Activated CD8-positive, alpha-beta T cell treated with anti-CD3 and anti-CD28 coated beads for 36 hours (primary cell): ENCODE data around the gene TRERF1. TPM values are rescaled to one million over a fixed set of nuclear protein-coding genes. Genes with fewer than 3 reads are reported as not detected.
"Not testable (repeated sequence)": the region's sequence is repeated elsewhere in the genome, so short reads cannot be mapped to it uniquely, and the experiment has no call there.

Source experiments
- ATAC-seq: fragments of 200-7000 bp; cut with Tn5 transposase; one replicate; pipeline ENCODE4 v1.10.0; 2021; ENCODE audit warnings: mild to moderate bottlenecking, moderate library complexity
- CTCF ChIA-PET: fragments of 350-600 bp; sonication (Branson Sonifier 250); formaldehyde crosslinking; loops from one replicate; lab custom pipeline; 2021; ENCODE audit warnings: antibody characterized with exemption; lab: Charles Lee
- POLR2A ChIA-PET: fragments of 350-600 bp; sonication (Branson Sonifier 250); formaldehyde crosslinking; loops from one replicate; lab custom pipeline; 2021; ENCODE audit warnings: antibody characterized with exemption; lab: Charles Lee
- DNase-seq: peaks from one replicate; pipeline ENCODE4 v3.0.0-alpha.2; 2020
- H3K27ac Mint-ChIP-seq: one replicate; pipeline ENCODE4 v1.8.0; 2021; ENCODE audit warnings: mild to moderate bottlenecking, mixed read lengths
- H3K27me3 Mint-ChIP-seq: one replicate; pipeline ENCODE4 v1.8.0; 2021; ENCODE audit warnings: mixed read lengths
- H3K36me3 Mint-ChIP-seq: one replicate; pipeline ENCODE4 v1.8.0; 2021; ENCODE audit warnings: low read depth, mixed read lengths
- H3K4me1 Mint-ChIP-seq: one replicate; pipeline ENCODE4 v1.8.0; 2021; ENCODE audit warnings: low read depth, mixed read lengths
- H3K4me3 Mint-ChIP-seq: one replicate; pipeline ENCODE4 v1.8.0; 2021; ENCODE audit warnings: mild to moderate bottlenecking, moderate library complexity, mixed read lengths
- H3K9me3 Mint-ChIP-seq: one replicate; pipeline ENCODE4 v1.8.0; 2021; ENCODE audit warnings: mixed read lengths
- intact Hi-C: fragments of 100-400 bp; cut with micrococcal nuclease; formaldehyde crosslinking; loops from one replicate; pipeline ENCODE4 v1.10.0; 2022
- total RNA-seq, 2 experiments: library from RNA; stranded (reverse); gene quantifications; one replicate each; pipeline ENCODE4 v1.2.3, GENCODE V29; 2021
- TF ChIP-seq, protein P1 (sequence below): fragments of 200-600 bp; IDR thresholded peaks from one replicate; pipeline ENCODE4 v1.8.0; 2022; ENCODE audit warnings: antibody characterized with exemption, mild to moderate bottlenecking

TRERF1 gene
- total RNA-seq, 2 experiments from 2014 or later = 6.5 to 6.9 TPM

DNA sequence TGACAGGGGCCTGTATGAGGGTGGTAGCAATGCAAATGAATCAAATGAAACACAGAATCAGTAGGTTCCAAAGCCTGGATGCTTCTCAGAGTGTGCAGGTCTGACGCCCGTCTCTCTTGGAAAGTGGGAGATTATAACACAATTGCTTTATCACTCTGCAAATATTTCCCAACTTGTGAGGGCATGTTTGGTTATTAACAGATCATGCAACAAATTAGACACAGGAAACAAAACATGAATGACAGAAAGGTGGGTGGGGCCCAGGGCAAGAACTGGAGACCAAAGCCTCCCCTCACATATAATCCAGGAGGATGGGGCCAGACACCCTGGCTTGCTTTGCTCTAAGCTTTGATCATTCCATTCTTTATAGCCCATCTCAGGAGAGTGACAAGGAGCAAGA lies 125.5 kb downstream of the TRERF1 start:
- TF ChIP-seq, protein P1, sequence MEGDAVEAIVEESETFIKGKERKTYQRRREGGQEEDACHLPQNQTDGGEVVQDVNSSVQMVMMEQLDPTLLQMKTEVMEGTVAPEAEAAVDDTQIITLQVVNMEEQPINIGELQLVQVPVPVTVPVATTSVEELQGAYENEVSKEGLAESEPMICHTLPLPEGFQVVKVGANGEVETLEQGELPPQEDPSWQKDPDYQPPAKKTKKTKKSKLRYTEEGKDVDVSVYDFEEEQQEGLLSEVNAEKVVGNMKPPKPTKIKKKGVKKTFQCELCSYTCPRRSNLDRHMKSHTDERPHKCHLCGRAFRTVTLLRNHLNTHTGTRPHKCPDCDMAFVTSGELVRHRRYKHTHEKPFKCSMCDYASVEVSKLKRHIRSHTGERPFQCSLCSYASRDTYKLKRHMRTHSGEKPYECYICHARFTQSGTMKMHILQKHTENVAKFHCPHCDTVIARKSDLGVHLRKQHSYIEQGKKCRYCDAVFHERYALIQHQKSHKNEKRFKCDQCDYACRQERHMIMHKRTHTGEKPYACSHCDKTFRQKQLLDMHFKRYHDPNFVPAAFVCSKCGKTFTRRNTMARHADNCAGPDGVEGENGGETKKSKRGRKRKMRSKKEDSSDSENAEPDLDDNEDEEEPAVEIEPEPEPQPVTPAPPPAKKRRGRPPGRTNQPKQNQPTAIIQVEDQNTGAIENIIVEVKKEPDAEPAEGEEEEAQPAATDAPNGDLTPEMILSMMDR = no peak

DNA sequence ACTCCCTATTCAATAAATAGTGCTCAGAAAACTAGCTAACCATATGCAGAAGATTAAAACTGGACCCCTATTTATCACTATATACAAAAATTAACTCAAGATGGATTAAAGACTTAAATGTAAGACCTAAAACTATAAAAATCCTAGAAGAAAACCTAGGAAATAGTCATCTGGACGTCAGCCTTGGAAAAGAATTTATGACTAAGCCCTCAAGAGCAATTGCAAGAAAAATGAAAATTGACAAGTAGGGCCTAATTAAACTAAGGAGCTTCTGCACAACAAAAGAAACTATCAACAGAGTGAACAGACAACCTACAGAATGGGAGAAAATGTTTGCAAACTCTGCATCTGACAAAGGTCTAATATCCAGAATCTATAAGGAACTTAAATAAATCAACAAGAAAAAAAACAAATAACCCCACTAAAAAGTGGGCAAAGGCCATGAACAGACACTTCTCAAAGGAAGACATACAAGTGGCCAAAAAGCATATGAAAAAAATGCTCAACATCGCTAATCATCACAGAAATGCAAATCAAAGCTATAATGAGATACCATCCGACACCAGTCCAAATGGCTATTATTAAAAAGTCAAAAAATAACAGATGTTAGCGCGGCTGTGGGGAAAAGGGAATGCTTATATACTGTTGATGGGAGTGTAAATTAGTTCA lies 126.9 kb downstream of the TRERF1 start:
- ATAC-seq, H3K4me3 Mint-ChIP-seq, H3K27me3 Mint-ChIP-seq, intact Hi-C loops, H3K9me3 Mint-ChIP-seq, H3K36me3 Mint-ChIP-seq, DNase-seq, H3K27ac Mint-ChIP-seq: not testable (repeated sequence)
- peaks cover 36% of the 10 kb centered on the region for H3K4me1 Mint-ChIP-seq
- ChIA-PET POLR2A (interaction anchor here (4.8 kb wide), 1 partner anchor 13 kb away, joined by 20 read pairs; no protein-coding TSS in a partner anchor), CTCF (interaction anchor here (0.8 kb wide), 2 partner anchors 10 to 41 kb away, joined by 3 read pairs; no protein-coding TSS in a partner anchor)

More for the DNA sequence above, 125.5 kb downstream of the TRERF1 start:
- Mint-ChIP-seq H3K27me3 (no peaks in the 10 kb centered on the region), H3K27ac (no peak overlapping the region), H3K4me3 (no peak overlapping the region), H3K36me3 (peaks cover 1% of the 10 kb centered on the region), H3K9me3 (no peaks in the 10 kb centered on the region), H3K4me1 (peaks cover 31% of the 10 kb centered on the region)
- ChIA-PET CTCF (interaction anchor here (0.7 to 1.7 kb wide), 3 partner anchors 9 to 221 kb away, joined by 3 to 7 read pairs (median 4); no protein-coding TSS in a partner anchor), POLR2A (interaction anchor here (4.8 kb wide), 1 partner anchor 12 kb away, joined by 20 read pairs; no protein-coding TSS in a partner anchor)
- DNase-seq (no peak), ATAC-seq (no peak)
- intact Hi-C loops = no loop called here

DNA sequence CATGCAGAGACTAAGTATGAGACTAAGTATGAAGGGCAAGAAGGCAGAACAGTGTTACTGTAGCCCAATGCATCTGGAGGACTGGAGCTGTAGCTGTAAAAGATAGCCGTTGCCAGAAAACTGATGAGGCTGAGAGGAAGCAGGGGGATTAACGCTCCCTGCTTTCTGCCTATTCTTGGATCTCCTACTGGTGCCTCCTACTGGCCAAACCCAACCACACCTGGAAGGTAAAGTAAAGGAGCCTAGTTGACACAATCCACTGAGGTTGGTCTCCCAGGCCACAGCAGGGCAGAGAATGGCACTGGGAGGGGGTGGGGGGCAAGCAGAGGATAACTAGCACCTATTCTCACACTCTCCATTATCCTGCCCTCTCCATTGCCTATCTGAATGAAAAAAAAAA lies 129.1 kb downstream of the TRERF1 start:
- DNase-seq (no peak), ATAC-seq (no peak)
- H3K27me3 Mint-ChIP-seq = no peaks in the 10 kb centered on the region
- TF ChIP-seq, protein P1 = no peak
- CTCF ChIA-PET = interaction anchor here (1.2 kb wide), 1 partner anchor 225 kb away, joined by 5 read pairs; no protein-coding TSS in a partner anchor
- no peak overlapping the region for H3K4me3 Mint-ChIP-seq
- no peak overlapping the region for H3K27ac Mint-ChIP-seq
- POLR2A ChIA-PET = no interaction called here
- intact Hi-C loops = no loop called here
- H3K9me3 Mint-ChIP-seq = no peaks in the 10 kb centered on the region
- H3K4me1 Mint-ChIP-seq = peaks cover 34% of the 10 kb centered on the region
- H3K36me3 Mint-ChIP-seq = peaks cover 1% of the 10 kb centered on the region

DNA sequence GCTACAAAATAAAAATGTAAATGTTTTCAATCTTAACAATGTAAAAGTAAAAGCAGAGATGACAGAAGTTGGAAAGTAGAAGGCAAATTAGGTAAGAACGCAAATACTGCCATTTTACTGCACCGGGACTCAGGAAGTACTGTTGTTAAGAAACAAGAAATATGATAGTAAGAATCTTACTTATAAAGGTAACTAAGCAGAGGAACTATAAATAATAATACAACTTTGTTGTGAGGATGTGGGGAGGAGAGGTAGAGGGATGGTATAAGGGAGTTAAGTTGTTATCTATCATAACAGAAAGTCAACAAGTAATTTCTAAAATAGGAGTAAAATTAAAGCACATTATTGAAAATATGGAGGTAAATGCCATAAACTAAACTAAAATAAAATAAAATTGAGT lies 129.8 kb downstream of the TRERF1 start:
- no peaks in the 10 kb centered on the region for H3K9me3 Mint-ChIP-seq
- no peak for DNase-seq
- POLR2A ChIA-PET = interaction anchor here (1.5 kb wide), 1 partner anchor 11 kb away, joined by 3 read pairs; no protein-coding TSS in a partner anchor
- ATAC-seq = no peak
- H3K4me1 Mint-ChIP-seq = peaks cover 32% of the 10 kb centered on the region
- no peak overlapping the region for H3K4me3 Mint-ChIP-seq
- CTCF ChIA-PET = interaction anchor here (1.2 kb wide), 1 partner anchor 225 kb away, joined by 5 read pairs; no protein-coding TSS in a partner anchor
- H3K27me3 Mint-ChIP-seq = no peaks in the 10 kb centered on the region
- TF ChIP-seq, protein P1 = no peak
- no peaks in the 10 kb centered on the region for H3K36me3 Mint-ChIP-seq
- intact Hi-C loops = no loop called here
- no peak overlapping the region for H3K27ac Mint-ChIP-seq

DNA sequence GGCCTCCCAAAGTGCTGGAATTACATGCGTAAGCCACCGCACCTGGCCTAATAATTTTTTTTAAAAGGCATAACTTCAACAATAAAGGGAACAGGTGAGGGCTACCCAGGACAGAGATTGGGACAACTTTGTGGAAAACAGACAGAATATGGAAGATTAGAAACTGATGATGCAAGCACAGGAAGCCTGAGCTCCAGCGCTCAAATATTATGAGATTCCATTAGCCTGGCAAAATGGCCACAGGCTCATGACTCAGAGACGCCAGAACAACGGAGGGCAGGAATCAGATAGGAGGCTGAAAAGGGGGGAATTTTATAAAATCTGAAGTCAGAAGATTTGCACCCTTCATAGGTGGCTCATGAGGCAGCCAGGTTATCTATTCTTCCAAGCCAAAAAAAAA lies 131.0 kb downstream of the TRERF1 start:
- Mint-ChIP-seq H3K4me3 (no peak overlapping the region), H3K27ac (no peak overlapping the region), H3K9me3 (no peaks in the 10 kb centered on the region), H3K36me3 (no peaks in the 10 kb centered on the region), H3K4me1 (peaks cover 39% of the 10 kb centered on the region), H3K27me3 (no peaks in the 10 kb centered on the region)
- ChIA-PET POLR2A (interaction anchor here (1.5 kb wide), 1 partner anchor 12 kb away, joined by 3 read pairs; no protein-coding TSS in a partner anchor), CTCF (no interaction called here)
- ATAC-seq (no peak), DNase-seq (no peak)
- intact Hi-C loops = no loop called here
- TF ChIP-seq, protein P1 = no peak
